HG03442 (cell line): Measurements from ENCODE around the gene CD4.

Experiments
- ATAC-seq: cut with Tn5 transposase; IDR thresholded peaks from one replicate; pipeline ENCODE4 v1.9.1; 2021; ENCODE audit warnings: mild to moderate bottlenecking, moderate library complexity; ENCODE audit not compliant: unreplicated experiment

CD4 gene

DNA sequence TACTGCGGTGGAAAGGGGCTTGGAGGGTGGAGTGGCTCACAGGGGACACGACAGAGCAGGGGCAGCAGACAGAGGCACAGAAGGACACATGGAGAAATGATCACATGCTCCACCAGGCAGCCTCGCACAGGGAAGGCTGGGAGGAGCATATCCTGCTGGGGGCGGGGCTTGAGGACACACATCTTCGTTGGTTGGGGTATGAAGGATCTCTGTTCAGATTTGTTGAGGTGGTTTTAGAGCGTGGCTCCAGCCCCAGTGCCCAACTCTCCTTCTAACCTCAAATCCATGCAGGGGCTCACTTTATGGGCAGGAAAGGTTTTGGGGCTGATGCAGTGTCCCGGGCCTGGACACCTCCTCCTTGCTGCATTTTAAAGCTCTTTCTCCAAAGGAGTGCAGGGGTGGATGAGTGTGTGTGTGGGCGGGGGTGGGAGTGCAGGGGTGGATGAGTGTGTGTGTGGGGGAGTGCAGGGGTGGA is 38.1 kb downstream of the CD4 start:
- no peak for ATAC-seq

DNA sequence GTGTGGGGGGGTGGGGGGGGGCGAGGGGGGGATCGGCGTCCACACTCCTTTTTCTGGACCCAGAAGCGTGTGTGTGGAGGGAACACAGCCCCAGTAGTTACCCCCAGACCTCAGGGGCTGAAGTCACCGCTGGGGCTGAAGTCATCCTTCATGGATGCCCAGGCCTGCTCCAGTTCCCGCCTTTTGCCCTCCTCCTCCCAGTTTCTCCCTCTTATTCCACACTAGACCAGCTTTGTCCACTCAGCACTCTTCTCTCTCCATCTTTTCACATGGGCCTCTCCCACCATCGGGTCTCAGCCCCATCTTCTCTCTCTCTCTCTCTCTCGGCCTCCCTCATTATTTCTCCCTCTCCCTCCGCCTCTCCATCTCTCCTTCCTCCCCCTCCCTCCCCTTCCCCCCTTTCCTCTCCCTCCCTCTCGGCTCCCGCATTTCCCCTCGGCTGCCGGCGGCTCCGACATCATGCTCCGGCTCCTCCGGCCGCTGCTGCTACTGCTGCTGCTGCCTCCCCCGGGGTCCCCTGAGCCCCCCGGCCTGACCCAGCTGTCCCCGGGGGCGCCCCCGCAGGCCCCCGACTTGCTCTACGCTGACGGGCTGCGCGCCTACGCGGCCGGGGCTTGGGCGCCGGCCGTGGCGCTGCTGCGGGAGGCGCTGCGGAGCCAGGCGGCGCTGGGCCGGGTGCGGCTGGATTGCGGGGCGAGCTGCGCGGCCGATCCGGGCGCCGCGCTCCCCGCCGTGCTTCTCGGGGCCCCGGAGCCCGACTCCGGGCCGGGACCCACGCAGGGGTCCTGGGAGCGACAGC is 38.9 kb downstream of the CD4 start, which contains the start of gene P3H3:
Gene P3H3 (plus strand): TSS at position 426 of the 799 bp plus-strand sequence. CDS start 34 bp downstream, at position 460.
- no peak for ATAC-seq

DNA sequence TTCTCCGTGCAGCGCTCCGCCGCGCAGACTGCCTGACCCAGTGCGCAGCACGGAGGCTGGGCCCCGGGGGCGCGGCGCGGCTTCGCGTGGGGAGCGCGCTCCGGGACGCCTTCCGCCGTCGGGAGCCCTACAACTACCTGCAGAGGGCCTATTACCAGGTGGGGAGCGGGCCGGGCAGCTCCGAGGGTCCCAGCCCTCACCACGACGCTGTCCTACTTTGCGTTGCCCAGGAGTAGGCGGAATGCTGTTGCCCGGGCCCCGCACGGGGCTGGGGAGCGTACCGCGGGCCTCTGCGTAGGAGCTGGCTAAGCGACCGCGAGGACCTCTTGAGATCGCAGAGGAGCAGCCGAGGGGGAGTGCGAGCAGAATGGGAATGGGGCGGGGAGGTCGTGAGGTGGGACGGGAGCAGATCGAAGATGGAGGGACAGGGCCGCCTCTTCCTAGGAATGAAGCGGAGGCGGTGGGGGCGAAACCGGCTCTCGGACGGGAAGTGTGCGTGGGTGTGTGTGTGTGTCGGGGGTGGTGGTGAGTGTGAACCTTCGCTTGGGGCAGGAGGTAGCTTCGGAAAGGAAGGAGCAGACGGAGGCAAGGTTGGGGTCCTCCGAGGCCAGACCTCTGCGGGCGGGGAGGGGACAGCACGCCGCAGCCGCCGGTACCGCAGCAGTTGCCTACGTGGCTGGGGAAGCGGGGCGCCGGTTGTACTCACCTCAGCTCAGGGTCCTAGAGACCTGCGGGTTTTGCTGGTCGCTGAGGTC is 39.6 kb downstream of the CD4 start:
- no peak for ATAC-seq

DNA sequence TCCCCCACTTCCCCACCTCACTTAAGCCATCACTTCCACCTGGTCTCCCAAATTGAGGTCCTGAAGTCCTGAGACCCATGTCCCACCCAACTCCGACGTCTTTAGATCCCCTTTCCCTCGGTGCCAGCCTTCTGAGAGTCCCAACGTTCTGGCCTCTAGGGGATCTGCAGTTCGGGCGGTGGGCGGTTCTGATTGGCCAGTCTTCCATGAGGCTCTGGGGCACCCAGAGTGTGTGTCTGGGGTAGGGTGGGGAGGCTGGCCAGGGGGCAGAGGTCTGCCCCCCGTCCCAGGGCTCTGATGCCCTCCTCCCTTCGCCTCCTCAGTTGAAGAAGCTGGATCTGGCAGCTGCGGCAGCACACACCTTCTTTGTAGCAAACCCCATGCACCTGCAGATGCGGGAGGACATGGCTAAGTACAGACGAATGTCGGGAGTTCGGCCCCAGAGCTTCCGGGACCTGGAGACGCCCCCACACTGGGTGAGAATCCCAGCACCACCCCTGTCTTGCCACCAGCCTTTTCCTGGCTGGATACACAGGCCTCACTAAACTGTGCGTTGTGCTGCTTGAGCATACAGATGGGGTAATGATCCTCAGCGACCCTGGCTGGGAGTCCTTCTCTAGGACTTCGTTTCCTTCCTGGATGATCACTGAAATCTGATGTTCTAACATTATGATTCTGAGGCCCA is 40.4 kb downstream of the CD4 start:
- no peak for ATAC-seq

DNA sequence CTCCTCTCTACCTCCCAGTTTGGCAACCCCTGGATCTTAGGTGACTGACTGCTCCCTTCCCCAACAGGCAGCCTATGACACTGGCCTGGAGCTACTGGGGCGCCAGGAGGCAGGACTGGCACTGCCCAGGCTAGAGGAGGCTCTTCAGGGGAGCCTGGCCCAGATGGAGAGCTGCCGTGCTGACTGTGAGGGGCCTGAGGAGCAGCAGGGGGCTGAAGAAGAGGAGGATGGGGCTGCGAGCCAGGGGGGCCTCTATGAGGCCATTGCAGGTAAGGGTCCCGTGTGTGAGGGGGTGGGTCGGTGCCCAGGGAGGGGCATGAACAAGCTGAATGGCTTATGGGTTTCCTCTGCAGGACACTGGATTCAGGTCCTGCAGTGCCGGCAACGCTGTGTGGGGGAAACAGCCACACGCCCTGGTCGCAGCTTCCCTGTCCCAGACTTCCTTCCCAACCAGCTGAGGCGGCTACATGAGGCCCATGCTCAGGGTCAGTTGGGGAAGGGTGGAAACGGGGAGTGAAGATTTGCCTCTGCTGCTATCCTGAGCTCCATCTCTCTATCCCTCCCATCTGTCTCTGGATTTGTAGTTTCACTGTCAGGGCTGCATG is 41.1 kb downstream of the CD4 start:
- no peak for ATAC-seq

DNA sequence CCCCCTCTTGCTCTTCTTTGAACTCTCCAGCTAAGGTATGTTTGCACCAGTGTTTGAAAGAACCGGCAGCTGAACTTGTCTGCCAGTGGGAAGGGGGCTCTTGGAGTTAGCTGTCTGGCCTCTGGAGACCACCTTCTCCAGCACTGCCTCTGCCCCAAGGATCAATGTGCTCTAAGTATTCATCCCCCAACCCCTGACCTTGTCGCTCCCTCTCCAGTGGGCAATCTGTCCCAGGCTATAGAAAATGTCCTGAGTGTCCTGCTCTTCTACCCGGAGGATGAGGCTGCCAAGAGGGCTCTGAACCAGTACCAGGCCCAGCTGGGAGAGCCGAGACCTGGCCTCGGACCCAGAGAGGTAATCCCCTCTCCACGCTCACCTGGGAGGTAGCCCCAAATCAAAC is 41.7 kb downstream of the CD4 start:
- no peak for ATAC-seq

DNA sequence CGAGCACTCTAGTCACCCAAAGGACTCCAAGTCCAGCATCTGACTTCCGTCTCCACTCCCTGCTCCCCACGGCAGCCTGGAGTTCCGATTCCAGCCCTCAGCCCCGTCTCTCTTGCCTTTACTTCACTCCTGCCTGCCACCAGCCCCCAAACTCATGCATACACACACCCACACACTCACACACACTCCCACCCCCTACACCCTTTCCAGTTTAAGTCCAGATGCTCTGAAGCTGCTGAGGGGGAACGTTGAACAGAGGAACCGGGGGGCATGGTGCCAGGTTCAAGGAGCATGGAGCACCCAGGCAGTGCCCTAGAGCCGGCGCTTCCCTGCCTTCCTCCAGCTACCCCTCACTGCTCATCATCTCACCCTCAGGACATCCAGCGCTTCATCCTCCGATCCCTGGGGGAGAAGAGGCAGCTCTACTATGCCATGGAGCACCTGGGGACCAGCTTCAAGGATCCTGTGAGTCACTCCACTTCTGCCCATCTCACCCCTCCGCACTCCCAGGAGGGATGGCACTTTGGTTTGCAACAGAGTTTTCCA is 42.2 kb downstream of the CD4 start:
- no peak for ATAC-seq

DNA sequence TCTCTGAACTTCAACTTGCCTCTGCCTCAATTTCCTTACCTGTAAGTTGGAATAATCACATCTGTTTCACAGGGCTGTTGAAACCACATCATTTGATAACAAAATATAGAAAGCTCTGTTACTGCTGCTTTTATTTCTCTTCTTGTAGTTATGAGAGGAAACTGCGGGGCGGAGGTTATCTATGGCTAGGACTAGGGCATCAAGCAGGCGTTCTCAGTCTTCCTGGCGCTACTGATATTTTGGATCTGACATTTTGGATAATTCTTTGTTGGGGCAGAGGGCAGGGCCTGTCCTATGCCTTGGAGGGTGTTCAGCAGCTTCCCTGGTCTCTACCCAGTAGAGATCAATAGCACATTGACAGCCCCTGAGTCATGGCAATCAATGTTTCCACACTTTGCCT is 42.8 kb downstream of the CD4 start:
- ATAC-seq = no peak

DNA sequence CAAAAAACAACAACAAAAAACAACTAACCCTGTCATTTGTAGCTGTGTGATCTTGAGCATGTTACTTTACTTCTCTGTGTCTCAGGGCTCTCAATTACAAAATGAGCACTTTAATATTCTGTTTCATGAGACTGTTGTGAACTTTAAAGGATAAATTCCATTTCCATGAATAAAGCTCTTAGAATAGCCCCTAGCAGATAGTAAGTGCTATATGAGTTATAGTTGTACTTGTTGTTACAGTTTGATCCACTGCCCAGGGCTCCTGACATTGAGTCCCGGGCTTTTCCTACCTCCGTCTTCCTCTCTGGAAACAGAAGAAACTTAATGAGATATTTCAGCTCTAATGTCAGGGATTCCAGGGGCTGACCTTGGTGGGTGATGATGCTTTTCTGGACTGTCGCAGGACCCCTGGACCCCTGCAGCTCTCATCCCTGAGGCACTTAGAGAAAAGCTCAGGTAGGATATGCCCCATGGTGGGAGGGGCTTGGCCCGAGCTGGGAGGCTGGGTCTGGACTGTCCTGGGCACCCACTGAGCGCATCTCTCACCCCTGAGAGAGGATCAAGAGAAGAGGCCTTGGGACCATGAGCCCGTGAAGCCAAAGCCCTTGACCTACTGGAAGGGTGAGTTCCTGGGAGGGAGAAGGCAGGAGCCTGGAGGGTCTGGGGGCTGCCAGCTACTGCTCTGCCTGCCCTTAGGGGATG is 44.0 kb downstream of the CD4 start:
- ATAC-seq = no peak

DNA sequence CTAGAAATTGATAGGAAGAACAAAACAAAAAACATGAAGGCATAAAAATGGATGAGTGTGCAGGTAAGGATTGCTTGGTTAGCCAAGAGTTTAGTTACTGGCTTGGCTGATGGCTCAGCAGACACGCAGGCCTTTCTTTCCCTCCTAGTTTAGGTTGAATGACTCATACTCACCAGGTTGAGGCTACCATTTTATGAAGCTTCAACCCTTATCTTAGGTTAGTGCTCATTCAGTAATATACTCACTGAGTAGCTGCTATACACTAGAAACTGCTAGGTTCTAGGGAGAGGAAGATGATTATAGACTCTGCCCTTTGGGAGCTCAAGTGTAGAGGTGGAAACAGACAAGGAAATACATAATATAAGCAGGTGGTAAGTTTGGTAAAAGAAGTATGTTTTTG is 44.9 kb downstream of the CD4 start:
- ATAC-seq = no peak

DNA sequence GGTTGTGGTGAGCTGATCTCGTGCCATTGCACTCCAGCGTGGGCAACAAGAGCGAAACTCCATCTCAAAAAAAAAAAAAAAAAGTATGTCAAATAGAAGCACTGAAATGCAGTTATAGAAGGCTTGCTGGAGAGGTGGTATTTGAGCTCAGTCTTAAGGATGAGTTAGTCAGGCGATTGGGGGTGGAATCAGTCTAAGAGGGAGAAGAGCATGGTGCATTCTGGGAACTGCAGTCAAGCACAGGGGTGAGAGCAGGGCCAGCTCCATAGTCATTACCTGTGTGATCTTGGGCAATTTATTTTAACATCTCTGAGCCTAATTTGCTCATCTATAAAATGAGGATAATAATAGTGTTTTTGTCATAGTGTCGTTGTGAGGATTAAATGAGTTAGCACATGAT is 45.5 kb downstream of the CD4 start:
- ATAC-seq = no peak

DNA sequence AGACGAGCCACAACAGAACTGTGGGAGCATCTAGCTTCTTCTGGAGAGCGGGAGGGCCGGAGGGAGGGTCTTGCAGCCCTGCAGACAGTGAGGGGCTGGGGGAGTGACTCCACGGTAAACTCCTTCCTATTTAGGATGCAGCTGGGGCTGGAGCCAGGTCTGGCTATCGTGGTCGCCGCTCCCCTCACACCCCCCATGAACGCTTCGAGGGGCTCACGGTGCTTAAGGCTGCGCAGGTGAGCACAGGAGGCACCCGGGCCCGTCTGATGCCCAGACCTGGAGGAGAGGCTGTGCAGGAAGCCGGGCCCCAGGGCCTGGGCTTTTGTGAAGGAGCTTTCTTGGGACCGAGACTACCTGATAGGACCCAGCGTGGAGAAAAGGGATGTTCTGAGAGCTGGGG is 47.5 kb downstream of the CD4 start:
- no peak for ATAC-seq

DNA sequence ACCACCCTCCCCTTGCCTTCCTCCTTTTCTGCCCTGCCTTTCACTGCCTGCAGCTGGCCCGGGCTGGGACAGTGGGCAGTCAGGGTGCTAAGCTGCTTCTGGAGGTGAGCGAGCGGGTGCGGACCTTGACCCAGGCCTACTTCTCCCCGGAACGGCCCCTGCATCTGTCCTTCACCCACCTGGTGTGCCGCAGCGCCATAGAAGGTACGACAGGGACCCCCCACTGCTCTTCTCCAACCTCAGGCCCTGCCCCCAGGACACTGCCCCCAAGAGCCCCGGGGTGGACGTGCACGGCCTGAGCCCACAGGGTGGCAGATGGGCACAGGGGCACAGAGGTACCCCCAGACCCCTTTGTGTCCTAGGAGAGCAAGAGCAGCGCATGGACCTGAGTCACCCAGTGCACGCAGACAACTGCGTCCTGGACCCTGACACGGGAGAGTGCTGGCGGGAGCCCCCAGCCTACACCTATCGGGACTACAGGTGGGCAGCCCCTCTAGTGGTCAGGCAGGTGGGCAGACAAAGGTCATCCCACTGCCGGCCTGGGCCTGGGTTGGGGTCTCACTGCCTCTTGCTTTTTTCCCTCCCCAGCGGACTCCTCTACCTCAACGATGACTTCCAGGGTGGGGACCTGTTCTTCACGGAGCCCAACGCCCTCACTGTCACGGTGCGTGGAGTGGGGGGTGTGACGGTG is 48.2 kb downstream of the CD4 start:
- no peak for ATAC-seq

DNA sequence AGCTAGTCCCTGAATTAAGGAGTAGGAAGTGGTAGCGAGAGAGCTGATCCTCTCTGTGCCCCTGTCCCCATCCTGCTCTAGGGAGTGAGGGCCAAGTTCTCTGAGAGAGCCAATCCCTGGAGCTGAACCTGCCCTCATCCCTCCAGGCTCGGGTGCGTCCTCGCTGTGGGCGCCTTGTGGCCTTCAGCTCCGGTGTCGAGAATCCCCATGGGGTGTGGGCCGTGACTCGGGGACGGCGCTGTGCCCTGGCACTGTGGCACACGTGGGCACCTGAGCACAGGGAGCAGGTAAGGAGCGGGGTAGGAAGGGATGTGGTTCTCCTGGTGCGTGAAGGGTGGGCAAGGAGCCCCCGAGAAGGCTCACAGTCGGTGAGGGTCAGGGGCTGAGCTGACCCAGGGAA is 49.5 kb downstream of the CD4 start:
- ATAC-seq = no peak

DNA sequence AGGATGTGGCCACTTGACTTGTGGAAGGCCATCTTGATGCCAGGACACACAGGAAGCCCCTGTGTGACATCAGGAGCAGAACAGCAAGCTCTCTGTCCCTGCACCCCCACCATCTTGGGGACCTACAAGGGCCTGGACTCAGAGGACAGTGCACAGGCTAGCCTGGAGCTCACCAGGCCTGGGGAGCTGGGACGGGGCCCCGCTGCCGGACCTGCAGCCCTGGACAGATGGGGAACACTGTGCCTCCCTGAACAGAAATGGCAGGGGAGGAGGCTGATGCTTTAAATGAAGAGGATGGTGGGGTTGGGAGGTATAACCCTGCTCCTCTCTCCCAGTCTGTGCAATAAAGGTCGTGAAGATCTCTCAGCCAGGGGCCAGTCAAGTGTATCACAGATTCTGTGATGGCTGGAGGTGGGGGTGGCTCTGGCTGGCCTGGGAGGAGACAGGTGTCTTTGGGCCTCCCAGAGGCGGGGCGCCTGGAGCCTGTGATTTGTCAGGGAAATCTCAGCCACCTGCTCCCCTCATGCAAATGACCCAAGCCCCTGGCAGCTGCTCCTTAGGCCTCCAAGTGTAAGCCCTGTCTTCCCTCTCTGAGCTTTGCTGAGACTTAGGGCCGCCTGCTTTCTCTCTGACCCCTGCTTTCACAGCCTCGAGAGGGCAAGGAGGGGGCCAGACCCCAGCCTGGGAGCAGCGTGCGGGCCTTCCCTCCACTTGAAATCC is 50.3 kb downstream of the CD4 start:
- ATAC-seq = no peak

DNA sequence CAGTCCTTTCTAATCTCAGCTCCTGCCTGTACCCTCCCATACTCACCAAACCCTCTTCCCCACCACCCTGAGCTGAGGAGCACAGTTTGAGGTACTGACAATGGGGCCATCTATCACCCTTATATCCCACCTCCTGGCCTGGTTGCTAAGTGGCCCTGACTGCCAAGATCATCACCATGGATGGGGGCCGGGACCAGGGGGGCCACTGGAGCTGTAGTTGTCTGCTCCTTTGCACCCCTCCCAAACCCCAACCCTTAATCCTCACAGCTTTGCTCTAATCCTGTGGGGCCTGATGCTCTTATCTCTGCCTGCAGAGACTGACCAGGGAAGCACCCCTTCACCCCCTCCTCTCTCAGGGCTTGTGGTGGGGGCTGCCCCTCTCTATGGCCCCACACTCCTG is 51.0 kb downstream of the CD4 start:
- no peak for ATAC-seq

DNA sequence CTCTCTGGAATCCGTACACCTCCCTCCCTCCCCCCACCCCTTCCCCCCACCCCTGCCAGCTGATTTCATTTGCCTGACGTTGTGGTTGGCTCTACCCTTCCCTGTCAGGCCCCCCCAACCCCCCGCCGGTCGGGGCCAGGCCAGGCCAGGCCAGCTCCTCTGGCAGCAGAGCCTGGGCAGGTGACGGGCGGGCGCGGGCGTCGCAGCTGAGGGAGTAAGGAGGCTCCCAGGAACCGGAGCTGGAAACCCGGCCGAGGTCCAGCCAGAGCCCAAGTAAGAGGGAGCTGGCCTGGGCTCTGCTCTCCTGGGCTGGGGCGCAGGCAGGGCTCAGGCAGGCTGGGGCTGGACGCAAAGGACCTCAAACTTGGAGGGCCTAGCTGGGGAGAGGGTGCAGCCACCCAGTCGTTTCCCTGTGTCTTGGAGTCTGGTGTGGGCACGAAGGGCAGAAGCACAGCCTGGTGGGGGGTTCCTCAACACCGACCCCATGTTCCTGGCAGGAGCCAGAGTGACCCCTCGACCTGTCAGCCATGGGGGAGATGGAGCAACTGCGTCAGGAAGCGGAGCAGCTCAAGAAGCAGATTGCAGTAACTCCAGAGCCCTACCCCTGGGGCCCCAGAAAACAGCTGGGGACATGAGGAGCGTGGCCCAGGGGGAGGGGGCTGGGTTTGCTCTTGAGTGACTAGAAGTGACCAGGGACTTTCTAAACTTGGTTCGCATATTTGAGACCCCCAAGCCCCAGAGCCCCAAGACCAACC is 51.6 kb downstream of the CD4 start, which contains the start of gene GNB3:
Gene GNB3 (plus strand): TSS at position 165 of the 755 bp plus-strand sequence. CDS start 363 bp downstream, at position 528.
- no peak for ATAC-seq

DNA sequence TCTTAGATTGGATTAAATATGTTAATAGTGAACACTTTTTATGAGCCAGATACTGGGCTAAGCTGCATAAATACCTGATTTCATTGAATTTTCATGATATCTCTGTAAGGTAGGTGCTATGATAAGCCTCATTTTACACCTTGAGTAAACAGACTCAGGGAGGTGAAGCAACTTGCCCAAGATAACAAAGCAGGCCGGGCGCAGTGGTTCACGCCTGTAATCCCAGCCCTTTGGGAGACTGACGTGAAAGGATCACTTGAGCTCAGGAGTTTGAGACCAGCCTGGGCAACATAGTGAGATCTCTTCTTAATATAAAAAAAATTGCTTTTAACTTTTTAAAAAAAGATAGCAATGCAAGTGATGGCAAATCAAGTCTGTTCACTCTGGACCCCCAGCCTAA is 52.7 kb downstream of the CD4 start:
- ATAC-seq = no peak
